GM18498 (cell line): ENCODE measurements around the gene CLIP3.
"Not testable (repeated sequence)": the region's sequence is repeated elsewhere in the genome, so short reads cannot be mapped to it uniquely, and the experiment has no call there.

Experiments used
- ATAC-seq: cut with Tn5 transposase; IDR thresholded peaks from one replicate; pipeline ENCODE4 v1.9.1; 2021; ENCODE audit warnings: mild to moderate bottlenecking, moderate library complexity; ENCODE audit not compliant: unreplicated experiment

The CLIP3 gene, protein sequence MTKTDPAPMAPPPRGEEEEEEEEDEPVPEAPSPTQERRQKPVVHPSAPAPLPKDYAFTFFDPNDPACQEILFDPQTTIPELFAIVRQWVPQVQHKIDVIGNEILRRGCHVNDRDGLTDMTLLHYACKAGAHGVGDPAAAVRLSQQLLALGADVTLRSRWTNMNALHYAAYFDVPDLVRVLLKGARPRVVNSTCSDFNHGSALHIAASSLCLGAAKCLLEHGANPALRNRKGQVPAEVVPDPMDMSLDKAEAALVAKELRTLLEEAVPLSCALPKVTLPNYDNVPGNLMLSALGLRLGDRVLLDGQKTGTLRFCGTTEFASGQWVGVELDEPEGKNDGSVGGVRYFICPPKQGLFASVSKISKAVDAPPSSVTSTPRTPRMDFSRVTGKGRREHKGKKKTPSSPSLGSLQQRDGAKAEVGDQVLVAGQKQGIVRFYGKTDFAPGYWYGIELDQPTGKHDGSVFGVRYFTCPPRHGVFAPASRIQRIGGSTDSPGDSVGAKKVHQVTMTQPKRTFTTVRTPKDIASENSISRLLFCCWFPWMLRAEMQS

DNA sequence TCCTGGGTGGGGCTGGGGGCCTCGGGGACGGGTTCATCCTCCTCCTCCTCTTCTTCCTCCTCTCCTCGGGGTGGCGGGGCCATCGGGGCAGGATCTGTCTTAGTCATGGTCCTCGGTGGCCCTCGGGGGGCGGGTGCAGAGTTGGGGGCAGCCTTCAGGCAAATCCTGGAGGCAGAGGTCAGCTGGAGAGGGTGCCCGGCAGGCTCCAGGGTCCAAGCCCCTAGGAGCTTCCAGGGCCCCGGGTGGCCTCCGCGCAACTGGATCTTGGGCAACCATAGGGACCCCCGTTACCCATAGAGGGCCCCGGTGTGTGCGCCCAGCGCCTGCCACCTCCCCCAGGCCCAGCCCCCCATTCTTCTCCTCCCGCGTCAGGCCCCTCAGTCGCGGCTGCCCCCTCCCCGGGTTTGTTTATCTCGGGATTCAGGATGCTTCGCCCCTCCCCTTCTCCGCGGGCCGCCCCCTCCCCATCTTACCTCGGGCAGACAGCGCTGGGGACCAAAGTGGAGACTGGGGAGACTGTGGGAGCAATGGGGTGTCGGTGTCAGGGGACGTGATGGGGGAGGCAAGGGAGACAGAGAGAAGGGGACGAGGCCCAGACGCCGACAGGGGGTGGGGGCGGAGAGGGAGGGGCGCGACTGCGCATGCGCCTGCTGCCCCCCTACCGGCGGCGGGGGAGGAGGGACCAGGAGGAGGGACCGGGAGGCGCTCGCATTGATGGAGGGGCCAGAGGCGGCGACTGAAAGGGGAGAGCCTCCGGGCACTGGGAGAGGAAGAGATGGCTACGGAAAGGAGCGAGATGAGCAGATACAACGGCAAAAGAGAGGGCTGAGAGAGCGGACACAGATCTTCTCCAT is at the start of gene CLIP3:
Gene CLIP3, minus strand, starts transcription at position 623 of the 854 bp plus-strand sequence. Its CDS starts 516 bp downstream, at position 107.
- no peak for ATAC-seq

GRCh38 chr19:36081894-36082293 is 49.2 kb upstream of the CLIP3 start:
- ATAC-seq: no peak

DNA sequence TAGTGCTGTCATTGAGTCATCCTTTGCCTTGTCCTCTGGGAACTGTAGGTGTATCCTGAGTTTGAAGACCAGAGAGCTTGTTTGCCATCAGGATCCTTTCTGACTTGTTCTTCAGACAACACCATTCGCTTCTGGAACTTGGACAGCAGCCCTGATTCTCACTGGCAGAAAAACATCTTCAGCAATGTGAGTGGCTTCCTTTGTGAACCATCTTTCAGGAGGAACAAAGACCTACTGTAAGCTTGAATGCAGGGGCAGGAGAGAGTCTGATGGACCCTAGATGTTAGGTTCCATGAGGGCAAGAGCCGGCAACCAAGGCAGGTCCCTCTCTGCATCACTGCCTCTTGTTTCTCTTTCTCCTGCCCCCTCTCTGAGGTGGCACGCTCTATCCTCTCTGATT is 48.7 kb upstream of the CLIP3 start:
- no peak for ATAC-seq

- no peak for ATAC-seq
Observed at GRCh38 chr19:36079389-36079945, 46.8 kb upstream of the CLIP3 start.

DNA sequence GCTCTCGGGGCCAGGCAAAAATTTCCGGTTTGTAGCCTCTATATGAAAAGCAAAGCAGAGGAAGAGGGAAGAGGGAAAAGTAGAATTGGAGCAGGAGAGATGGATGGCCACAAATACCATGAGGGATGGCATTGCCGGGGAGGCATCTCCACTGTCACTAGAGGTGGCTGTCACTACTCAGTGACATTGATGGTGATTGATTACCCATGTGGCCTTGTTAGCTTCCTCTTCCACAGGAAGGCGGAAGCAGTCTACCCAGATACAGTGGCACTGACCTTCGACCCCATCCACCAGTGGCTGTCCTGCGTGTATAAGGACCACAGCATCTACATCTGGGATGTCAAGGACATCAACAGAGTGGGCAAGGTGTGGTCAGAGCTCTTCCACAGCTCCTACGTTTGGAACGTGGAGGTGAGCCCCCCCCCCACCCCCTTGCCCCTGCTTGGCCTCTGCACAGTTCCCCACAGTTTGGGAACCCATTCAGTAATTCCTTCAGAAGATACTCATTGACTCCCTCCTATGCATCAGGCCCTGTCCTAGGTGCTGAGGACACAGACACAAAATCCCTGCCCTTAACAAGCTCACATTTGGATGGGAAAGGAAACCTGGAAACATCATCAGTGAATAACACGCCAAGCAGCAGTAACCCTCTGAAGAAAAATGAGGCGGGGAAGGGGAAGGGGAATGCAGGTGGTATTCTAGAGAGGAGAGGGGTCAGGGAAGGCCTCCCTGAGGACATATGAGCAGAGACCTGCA is 40.6 kb upstream of the CLIP3 start:
- ATAC-seq: no peak

- no peak for ATAC-seq
Observed at GRCh38 chr19:36072081-36072480, 39.4 kb upstream of the CLIP3 start.

- ATAC-seq: not testable (repeated sequence)
Observed at GRCh38 chr19:36068810-36069499, 36.3 kb upstream of the CLIP3 start.

DNA sequence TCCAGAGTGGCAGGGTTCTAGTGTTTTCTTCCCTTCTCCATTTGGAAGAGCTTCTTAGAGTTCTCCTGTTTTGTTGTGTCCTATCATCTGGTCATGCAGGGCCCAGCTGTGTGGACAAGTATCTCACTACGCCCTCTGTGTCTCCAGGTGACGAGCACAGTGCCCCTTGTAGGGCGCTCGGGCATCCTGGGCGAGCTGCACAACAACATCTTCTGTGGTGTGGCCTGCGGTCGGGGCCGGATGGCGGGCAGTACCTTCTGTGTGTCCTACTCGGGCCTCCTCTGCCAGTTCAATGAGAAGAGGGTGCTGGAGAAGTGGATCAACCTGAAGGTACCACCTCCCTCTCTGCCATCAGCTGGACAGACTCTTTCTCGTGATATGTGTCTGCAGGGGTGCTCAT is 35.0 kb upstream of the CLIP3 start:
- no peak for ATAC-seq

DNA sequence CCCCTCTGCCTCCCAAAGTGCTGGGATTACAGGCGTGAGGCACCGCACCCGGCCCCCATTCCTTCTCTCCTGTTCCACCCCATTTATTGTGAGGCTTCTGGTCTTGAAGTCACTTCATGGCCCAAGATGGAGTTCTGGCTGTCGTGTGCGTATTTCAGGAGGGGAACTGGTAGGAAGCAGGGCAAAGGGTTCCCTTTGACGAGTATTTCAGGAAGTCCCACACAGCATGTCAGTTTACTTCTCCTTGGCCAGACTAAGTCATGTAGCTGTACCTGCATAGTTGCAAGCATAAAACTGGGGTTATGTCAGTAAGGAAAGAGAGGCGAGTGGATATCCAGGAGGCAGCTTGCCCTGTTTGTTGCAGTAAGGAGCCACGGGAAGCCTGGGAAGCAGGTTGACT is 32.2 kb upstream of the CLIP3 start:
- ATAC-seq: no peak

- no peak for ATAC-seq
Observed at GRCh38 chr19:36061367-36061766, 28.7 kb upstream of the CLIP3 start.

- no peak for ATAC-seq
Observed at GRCh38 chr19:36060430-36060829, 27.8 kb upstream of the CLIP3 start.

DNA sequence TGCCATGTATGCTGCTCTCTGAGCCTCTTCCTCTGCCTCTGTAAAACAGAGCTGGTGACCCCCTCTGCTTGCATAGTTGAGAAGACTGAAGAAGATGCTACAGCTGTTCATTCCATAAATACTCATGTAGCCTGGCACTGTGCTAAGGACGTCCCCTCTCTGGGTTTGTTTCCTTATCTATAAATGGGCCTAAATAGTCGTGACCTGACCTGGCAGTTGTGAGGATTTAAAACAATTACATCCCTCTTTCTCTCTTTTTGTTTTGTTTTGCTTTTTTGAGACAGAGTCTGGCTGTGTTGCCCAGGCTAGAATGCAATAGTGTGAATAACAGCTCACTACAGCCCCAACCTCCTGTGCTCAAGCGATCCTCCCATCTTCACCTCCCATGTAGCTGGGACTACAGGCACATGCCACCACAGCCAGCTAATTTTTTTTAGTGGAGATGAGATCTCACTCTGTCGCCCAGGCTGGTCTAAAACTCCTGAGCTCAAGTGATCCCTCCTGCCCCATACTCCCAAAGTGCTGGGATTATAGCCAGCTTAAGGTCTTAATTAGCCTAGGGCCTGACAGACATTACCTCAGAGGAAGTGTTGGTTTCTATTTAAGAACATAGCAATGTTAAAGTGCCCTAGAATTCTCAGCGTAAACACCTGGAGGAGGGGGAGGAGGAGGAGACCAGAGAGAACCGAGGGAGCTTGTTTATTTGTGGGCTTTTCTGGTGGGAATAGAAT is 26.7 kb upstream of the CLIP3 start:
- no peak for ATAC-seq

DNA sequence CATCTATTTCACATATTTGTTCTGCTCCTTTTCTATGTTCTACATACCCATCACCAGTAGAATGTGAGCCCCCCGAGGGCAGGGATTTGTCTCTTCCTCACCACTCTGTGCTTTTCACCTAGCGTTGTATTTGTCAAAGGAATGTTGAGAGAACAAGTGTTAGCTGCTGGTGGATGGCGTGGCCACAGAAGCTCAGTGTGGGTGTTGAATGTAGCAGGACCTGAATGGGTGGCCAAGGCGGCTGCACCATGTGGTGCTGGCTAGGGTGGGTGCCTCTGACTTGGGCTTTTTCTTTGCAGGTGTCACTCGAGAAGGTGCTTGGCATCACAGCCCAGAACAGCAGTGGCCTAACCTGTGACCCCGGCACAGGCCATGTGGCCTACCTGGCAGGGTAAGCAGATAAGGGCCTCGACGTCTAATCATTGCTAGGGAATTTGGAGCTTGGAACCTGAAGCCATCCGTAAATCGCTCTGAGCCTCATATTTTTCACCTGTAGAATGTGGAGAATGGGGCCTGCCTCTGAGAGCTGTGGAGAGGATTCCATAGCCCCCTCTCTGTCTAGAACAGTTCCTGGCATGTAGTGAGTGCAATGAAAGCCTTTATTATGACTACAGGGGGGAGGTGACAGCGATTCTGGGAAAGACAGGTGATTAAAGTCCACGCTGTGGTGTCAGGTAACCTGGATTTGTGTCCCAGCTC is 26.0 kb upstream of the CLIP3 start:
- no peak for ATAC-seq

DNA sequence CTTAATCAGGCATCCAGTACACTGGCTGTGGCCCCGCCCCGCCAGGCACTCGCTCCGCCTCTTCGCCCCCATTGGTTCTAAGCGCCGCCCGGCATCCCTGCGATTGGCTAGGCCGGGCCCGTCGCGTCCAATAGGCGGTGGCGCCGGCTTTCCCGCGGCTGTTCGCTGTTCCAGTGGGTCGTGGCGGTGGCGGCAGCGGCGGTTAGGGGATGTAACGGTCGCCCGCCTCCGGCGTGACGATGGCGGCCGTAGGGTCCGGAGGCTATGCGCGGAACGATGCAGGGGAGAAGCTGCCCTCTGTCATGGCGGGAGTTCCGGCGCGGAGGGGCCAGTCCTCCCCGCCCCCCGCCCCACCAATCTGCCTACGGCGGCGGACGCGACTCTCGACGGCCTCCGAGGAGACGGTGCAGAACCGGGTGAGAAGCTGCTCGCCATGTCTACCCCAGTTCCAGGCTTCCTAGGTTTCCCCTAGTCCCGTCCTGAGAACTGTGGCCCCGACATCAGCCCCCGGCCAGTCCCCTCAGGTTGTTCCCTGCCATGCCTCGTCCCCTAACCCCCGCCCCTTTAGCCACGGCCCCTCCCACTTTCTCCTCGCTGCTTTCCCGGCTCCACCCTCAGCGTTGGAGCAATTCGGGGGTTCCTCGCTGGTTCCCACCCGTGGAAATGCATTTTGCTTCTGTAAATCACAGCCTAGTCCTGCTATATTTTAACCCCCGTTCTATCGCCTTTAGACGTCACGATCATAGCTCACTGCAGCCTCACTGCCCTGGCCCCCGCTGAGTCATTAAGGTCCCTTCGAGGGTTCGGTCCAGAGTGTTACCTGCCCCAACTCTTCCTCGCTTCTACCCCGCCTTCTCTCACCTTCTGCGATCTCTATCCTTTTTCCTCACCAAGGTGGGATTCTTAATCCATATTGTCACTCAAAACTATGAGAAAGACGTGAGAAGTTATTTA is 22.3 kb upstream of the CLIP3 start, which contains the start of gene WDR62:
Gene WDR62, plus strand, starts transcription at position 165 of the 954 bp plus-strand sequence. Its CDS starts 75 bp downstream, at position 240.
- ATAC-seq: peak; percentile 77

GRCh38 chr19:36054119-36054732 is 21.6 kb upstream of the CLIP3 start, which contains the start of gene THAP8:
THAP8 (minus strand) TSS chr19:36054285; CDS start chr19:36054217, 68 bp downstream.
- peak; percentile 81 for ATAC-seq

- no peak for ATAC-seq
Observed at GRCh38 chr19:36051637-36052036, 19.0 kb upstream of the CLIP3 start.

DNA sequence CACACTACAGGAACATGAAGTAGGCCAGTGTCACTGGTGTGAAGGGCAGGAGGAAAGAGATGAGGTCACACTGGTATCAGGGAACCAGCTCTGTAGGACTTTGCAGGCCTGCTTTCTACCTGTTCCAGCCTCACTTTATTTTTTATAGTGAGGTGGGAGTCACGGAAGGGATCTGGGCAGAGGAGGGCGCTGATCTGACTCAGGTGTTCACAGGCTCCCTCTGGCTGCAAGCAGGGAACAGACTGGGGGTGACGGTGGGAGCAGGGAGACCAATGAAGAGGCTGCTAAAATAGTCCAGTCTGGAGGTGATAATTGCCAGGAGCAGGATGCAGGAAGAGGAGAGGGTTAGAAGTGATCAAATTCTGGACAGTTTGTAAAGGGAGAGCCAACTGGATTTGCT is 18.6 kb upstream of the CLIP3 start:
- no peak for ATAC-seq
